RWPE1 (cell line): Measurements from ENCODE around the gene EGFL7.

Source experiments
- CTCF ChIA-PET: fragments of 350-600 bp; sonication (Branson Sonifier 250); formaldehyde crosslinking; extraction: SDS; loops from one replicate; lab custom pipeline; 2021; lab: Yijun Ruan, JAX
- POLR2A ChIA-PET: fragments of 400-600 bp; formaldehyde crosslinking; extraction: SDS; loops from one replicate; lab custom pipeline; 2020; ENCODE audit warnings: antibody characterized with exemption; ENCODE audit not compliant: low non-redundant PET; lab: Yijun Ruan, JAX
- DNase-seq: peaks from one replicate; pipeline ENCODE4 v3.0.0; 2012; ENCODE audit warnings: low spot score
- H3K27ac ChIP-seq: fragments of 450-650 bp; 2 replicates; pipeline ENCODE4 v1.5.1; 2017
- TF ChIP-seq, protein P1 (sequence below): fragments of 450-650 bp; conservative IDR thresholded peaks from 2 replicates; pipeline ENCODE4 v1.5.1; 2017; ENCODE audit warnings: low read depth, mild to moderate bottlenecking

Gene EGFL7

DNA sequence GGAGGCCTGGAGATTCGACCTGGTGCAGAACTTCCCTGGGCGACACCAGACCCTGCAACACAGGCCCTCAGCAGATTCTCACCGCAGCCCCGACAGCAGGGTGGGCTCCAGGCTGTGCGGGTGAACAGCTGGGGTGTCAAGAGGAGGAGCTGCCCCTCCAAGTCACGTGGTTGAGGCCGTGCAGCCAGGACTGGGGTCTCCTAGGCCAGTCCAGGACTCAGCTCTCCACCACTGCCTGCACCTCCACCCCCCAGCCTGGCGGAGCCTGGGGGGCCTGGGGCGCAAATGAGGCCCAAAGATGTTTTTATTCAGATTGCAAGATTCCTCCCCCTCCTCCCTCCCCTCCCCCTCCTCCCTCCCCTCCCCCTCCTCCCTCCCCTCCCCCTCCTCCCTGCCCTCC lies 33.8 kb downstream of the EGFL7 start:
- peak overlapping the region; percentile 84 for H3K27ac ChIP-seq
- POLR2A ChIA-PET, result no interaction called here
- CTCF ChIA-PET, result no interaction called here
- no peak for DNase-seq
- TF ChIP-seq, protein P1, sequence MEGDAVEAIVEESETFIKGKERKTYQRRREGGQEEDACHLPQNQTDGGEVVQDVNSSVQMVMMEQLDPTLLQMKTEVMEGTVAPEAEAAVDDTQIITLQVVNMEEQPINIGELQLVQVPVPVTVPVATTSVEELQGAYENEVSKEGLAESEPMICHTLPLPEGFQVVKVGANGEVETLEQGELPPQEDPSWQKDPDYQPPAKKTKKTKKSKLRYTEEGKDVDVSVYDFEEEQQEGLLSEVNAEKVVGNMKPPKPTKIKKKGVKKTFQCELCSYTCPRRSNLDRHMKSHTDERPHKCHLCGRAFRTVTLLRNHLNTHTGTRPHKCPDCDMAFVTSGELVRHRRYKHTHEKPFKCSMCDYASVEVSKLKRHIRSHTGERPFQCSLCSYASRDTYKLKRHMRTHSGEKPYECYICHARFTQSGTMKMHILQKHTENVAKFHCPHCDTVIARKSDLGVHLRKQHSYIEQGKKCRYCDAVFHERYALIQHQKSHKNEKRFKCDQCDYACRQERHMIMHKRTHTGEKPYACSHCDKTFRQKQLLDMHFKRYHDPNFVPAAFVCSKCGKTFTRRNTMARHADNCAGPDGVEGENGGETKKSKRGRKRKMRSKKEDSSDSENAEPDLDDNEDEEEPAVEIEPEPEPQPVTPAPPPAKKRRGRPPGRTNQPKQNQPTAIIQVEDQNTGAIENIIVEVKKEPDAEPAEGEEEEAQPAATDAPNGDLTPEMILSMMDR, result no peak

DNA sequence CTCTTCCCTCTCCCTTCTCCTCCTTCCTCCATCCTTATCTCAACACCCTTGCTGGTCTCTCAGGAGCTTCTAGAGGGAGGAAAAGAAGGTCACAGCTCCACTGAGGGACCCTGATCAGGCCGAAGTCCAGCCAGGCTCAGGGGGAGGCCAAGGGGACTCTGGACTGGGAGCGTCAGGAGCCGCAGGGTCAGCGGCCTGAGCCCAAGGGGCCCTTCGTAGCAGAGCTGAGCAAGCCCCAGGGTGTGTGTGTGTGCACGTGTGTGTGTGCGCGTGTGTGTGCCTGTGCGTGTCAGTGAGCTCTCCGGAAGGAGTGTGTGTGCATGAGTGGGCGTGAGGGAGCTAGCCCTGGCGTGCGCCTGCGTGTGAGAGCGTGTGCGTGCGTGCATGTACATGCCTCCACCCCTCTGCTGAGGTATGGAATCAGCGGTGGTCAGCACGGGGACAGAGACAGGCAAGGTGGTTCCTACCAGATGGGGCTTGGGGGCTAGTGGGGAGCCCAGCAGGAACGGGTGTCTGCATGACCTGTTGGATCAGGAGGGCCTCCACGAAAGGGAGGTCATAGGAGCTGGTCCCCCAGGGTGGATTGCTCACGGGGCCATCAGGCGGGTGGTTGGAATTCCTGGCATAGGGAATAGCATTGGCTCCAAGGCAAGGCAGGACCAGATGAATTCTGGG lies 34.6 kb downstream of the EGFL7 start:
- ChIA-PET POLR2A (no interaction called here), CTCF (no interaction called here)
- no peak overlapping the region for H3K27ac ChIP-seq
- TF ChIP-seq, protein P1, result no peak
- DNase-seq, result no peak

DNA sequence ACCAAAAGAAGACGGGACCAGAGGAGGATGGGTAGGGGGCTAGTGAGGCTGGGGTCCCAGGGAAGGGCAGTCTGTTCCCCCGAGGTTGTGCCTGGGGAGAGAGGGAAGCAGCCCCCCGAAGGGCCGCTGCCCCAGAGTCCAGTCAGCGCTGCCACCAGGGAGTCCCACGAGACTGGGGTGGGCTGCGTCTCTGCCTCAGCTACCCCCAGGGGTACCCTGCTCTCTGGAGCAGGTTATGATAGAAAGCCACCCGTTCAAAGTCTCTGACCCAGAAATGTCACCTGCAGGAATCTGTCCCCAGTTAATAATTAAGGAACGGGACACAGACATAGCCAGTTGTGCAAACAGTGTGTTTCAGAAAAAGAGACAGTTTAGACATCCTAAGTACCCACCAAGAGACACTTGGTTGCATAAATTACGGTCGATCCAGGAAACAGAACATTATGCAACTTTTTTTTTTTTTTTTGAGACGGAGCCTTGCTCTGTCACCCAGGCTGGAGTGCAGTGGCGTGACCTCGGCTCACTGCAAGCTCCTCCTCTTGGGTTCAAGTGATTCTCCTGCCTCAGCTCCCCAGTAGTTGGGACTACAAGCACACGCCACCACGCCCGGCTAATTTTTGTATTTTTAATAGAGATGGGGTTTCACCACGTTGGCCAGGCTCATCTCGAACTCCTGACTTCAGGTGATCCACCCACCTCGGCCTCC lies 35.3 kb downstream of the EGFL7 start:
- ChIA-PET POLR2A (no interaction called here), CTCF (interaction anchor here (0.6 to 0.7 kb wide), 2 partner anchors 24 to 37 kb away, joined by 3 to 4 read pairs; no protein-coding TSS in a partner anchor)
- TF ChIP-seq, protein P1, result no peak
- no peak overlapping the region for H3K27ac ChIP-seq
- DNase-seq, result no peak

DNA sequence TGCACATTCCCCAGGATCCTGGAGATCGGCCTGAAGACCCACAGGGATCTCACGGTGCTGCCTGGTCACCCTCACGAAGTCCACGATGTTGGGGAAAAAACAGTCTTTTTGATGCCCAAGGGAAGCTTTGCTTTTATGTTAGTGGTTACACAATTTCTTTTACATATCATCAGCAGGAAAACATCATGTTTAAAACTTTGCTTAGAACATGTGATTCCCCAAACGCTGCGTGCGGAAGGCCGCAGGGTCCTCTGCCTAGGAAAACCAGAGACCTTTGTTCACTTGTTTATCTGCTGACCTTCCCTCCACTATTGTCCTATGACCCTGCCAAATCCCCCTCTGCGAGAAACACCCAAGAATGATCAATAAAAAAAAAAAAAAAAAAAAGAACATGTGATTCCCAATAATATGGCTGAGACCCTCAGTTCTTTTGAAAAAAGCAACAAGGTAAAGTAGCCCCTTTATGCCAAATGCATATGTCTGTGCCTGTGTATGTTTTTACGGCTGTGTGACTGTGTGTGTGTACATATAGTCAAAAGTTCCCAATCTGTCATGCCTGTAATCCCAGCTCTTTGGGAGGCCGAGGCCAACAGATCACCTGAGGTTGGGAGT lies 36.0 kb downstream of the EGFL7 start:
- TF ChIP-seq, protein P1, result no peak
- ChIA-PET POLR2A (interaction anchor here (0.6 kb wide), 1 partner anchor 30 kb away, joined by 3 read pairs; no protein-coding TSS in a partner anchor), CTCF (interaction anchor here (0.6 kb wide), 2 partner anchors 36 to 401 kb away, joined by 3 read pairs; no protein-coding TSS in a partner anchor)
- no peak overlapping the region for H3K27ac ChIP-seq
- DNase-seq, result no peak

DNA sequence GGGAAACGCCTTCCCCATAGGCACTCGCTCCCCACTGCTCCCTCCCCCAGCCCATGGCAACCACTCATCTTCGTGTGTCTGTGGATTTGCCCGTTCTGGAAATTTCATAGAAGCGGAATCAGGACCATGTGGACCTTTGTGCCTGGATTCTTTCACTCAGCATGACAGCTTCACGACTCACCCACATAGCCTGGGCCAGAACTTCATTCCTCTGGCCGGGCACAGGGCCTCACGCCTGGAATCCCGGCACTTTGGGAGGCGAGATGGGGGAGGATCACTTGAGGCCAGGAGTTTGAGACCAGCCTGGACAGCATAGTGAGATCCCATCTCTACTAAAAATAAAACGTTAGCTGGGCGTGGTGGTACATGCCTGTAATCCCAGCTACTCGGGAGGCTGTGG lies 37.6 kb downstream of the EGFL7 start:
- ChIA-PET POLR2A (no interaction called here), CTCF (interaction anchor here (0.6 to 1.0 kb wide), 2 partner anchors 29 to 152 kb away, joined by 3 to 4 read pairs; no protein-coding TSS in a partner anchor)
- DNase-seq, result no peak
- H3K27ac ChIP-seq, result 0 out of 2 replicates have a peak overlapping the region, but pooled peaks have one; percentile 0
- TF ChIP-seq, protein P1, result no peak

DNA sequence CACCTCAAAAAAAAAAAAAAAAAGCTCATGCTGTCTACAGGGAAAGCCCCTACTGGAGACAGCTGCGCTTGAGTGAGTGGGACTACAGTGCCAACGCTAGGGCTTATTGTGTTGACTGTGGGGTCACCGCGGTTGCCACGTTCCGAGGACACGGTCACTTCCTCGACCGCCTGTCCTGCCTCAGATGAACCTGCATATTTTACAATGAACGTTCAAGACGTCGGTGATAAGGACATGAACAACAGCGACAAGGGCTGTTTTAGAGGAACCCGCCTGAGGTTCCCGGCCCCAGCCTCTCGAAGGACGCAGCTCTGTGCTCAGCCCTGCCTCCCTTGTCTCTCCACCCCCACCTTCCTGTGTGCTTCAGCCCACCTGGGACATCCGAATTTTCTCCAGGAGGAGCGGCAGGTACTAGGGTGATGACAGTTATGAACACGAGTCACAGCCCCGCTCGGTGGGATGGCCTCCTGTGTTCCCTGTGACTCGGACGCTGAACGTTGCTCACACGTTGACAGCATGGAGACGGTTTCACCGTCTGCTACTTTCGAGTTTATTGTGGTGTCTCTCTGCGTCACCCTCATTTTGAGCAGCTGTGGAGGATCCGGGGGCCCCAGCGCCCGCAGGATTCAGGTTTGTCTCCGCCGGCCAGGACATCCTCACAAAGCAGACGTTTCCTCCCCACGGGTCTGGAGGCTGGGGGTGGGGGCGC lies 38.4 kb downstream of the EGFL7 start:
- ChIA-PET POLR2A (interaction anchor here (0.7 kb wide), 1 partner anchor 27 kb away, joined by 3 read pairs; no protein-coding TSS in a partner anchor), CTCF (no interaction called here)
- TF ChIP-seq, protein P1, result no peak
- no peak overlapping the region for H3K27ac ChIP-seq
- DNase-seq, result no peak
